Kidney (tissue), 14 donors: ENCODE measurements around the gene CPED1. TPM values are rescaled to one million over a fixed set of nuclear protein-coding genes. Genes with fewer than 3 reads are reported as not detected.

Experiments
- DNase-seq, 5 donors: peaks; one replicate each; pipeline ENCODE4 v3.0.0-alpha.2; 2013 to 2020
- FAIRE-seq: peaks from 2 replicates; lab custom pipeline; 2012; peaks lifted over from hg19 to GRCh38; lab: Jason Lieb, UNC
- H3K27ac ChIP-seq, 2 donors: one replicate each; pipeline ENCODE4 v1.7.0; 2013; ENCODE audit warnings: low read depth in 2 of 2, low read length in 2 of 2, inconsistent platforms in 1 of 2
- H3K27me3 ChIP-seq: one replicate; pipeline ENCODE4 v1.7.1; 2013; ENCODE audit warnings: low read length, inconsistent platforms; ENCODE audit not compliant: control insufficient read depth, insufficient read depth
- H3K36me3 ChIP-seq, 3 donors: one replicate each; pipeline versions ENCODE4 v1.7.0 to v1.7.1; 2013; ENCODE audit warnings: low read length in 3 of 3, control low read depth in 1 of 3, inconsistent platforms in 1 of 3; ENCODE audit not compliant: insufficient read depth in 3 of 3, control insufficient read depth in 2 of 3
- H3K4me1 ChIP-seq, 3 donors: one replicate each; pipeline versions ENCODE4 v1.7.0 to v1.7.1; 2013; ENCODE audit warnings: low read length in 3 of 3, inconsistent platforms in 1 of 3, low read depth in 1 of 3; ENCODE audit not compliant: control insufficient read depth in 2 of 3, insufficient read depth in 2 of 3
- H3K4me3 ChIP-seq, 3 donors: one replicate each; pipeline versions ENCODE4 v1.7.0 to v1.8.1; 2013; ENCODE audit warnings: low read length in 3 of 3, control low read depth in 1 of 3, inconsistent platforms in 1 of 3
- H3K9ac ChIP-seq, 3 donors: one replicate each; pipeline versions ENCODE4 v1.7.0 to v1.7.1; 2013; ENCODE audit warnings: low read length in 3 of 3, control low read depth in 1 of 3, inconsistent platforms in 1 of 3
- H3K9me3 ChIP-seq, 3 donors: one replicate each; pipeline versions ENCODE4 v1.7.0 to v1.7.1; 2013; ENCODE audit warnings: low read length in 3 of 3, control low read depth in 1 of 3, inconsistent platforms in 1 of 3; ENCODE audit not compliant: control insufficient read depth in 2 of 3, insufficient read depth in 1 of 3
- intact Hi-C: fragments of 100-400 bp; cut with DNase I; formaldehyde crosslinking; loops from one replicate; pipeline ENCODE4 v1.11.1; 2022
- polyA plus RNA-seq: library from polyadenylated mRNA; stranded (reverse); fragments of 350-450 nt; fragmentation: Illumina TruSeq; extraction: RNeasy Lipid Tissue Mini Kit (QIAGEN cat#74804); gene quantifications from one replicate; pipeline ENCODE4 v1.2.3, GENCODE V29; 2014; ENCODE audit warnings: low read depth, low replicate concordance; ENCODE audit not compliant: insufficient read depth
- total RNA-seq: library from RNA; stranded (reverse); fragmentation: NEBNext Ultra II Directional; extraction: Animal tissue kit (Norgen Biotek cat#: 25700); gene quantifications from one replicate; pipeline ENCODE4 v1.2.1, GENCODE V29; 2021
- TF ChIP-seq, protein P1 (sequence below): IDR thresholded peaks from 3 replicates; pipeline ENCODE4 v1.5.1; 2012; ENCODE audit warnings: mild to moderate bottlenecking, moderate library complexity, borderline replicate concordance; ENCODE audit not compliant: insufficient read depth; ENCODE audit errors: extremely low read depth
- donor health status: control.
- donor health status: control.
- donor health status: control.
- donor health status: control.
- donor health status: control.
- donor health status: DM: yes; HTN: yes; CAD: no.
- donor health status: Normal renal cell carcinoma (clear cell type).

The CPED1 gene
- total and polyA plus RNA-seq, 2 donors from 2014 or later, result 2.9 to 16.9 TPM

DNA sequence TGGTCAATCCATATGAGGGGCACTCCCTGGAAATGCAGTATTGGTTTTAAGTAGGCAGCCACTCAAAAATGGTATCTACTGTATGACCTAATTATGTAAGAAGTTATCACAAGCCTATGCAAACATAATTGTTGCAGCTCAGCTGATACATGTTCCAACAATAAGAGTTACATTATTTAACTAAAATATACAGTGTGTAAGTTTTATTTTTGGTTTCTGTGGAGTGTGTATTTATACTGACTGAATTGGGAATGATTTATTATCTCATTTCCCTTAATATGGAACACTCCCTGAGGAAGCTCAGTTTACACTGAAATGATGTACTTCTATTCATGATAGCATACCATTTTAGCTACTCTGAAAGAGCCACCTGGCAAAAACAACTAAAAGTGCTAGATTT lies 40.5 kb upstream of the CPED1 start:
- H3K36me3 ChIP-seq, result no peaks in the 10 kb centered on the region
- no peak overlapping the region for H3K27ac ChIP-seq
- no peak overlapping the region for H3K4me3 ChIP-seq
- no peaks in the 10 kb centered on the region for H3K9me3 ChIP-seq
- FAIRE-seq, result no peak
- intact Hi-C loops, result loop anchor here (10.0 kb wide), 1 partner anchor 143 kb away; no protein-coding TSS in a partner anchor
- H3K27me3 ChIP-seq, result no peaks in the 10 kb centered on the region
- no peak for DNase-seq
- TF ChIP-seq, protein P1, sequence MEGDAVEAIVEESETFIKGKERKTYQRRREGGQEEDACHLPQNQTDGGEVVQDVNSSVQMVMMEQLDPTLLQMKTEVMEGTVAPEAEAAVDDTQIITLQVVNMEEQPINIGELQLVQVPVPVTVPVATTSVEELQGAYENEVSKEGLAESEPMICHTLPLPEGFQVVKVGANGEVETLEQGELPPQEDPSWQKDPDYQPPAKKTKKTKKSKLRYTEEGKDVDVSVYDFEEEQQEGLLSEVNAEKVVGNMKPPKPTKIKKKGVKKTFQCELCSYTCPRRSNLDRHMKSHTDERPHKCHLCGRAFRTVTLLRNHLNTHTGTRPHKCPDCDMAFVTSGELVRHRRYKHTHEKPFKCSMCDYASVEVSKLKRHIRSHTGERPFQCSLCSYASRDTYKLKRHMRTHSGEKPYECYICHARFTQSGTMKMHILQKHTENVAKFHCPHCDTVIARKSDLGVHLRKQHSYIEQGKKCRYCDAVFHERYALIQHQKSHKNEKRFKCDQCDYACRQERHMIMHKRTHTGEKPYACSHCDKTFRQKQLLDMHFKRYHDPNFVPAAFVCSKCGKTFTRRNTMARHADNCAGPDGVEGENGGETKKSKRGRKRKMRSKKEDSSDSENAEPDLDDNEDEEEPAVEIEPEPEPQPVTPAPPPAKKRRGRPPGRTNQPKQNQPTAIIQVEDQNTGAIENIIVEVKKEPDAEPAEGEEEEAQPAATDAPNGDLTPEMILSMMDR, result no peak
- peaks cover 0 to 8% (median 5%) of the 10 kb centered on the region in 3 donors for H3K4me1 ChIP-seq
- H3K9ac ChIP-seq, result no peak overlapping the region

DNA sequence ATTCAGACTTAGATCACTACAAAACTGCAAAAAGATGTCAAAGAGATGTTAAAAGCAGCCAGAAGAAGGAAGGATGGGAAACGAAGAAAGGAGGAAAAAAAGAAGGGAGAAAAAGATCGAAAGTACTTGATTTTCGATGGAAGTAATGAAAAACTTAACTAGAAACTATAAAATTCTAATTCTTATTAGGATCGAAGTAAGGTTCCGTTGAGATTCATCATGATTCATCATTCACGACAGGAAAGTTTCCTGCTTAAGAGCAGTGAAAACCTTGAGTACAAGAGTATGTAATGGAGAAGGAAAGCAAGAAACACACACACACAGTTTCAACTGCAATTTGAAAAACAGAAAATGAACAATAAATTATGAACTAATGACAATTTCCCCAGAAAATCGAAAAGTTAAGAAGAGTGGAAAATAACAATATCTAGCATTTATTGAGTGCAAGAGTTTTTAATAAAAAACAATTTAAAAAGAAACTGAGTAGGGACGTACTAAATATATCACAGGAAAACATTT lies 39.1 kb upstream of the CPED1 start:
- no peaks in the 10 kb centered on the region for H3K27me3 ChIP-seq
- H3K36me3 ChIP-seq, result peaks cover 0 to 9% (median 3%) of the 10 kb centered on the region in 3 donors
- TF ChIP-seq, protein P1, result no peak
- peak overlapping the region; percentile 82 to 96 (median 87) for H3K4me3 ChIP-seq
- peak in 1 of 5 donors; percentile 55 for DNase-seq
- intact Hi-C loops, result loop anchor here (10.0 kb wide), 1 partner anchor 145 kb away; no protein-coding TSS in a partner anchor
- H3K9ac ChIP-seq, result peak overlapping the region in 1 of 3 donors; percentile 82
- no peaks in the 10 kb centered on the region for H3K9me3 ChIP-seq
- peaks cover 0 to 8% (median 5%) of the 10 kb centered on the region in 3 donors for H3K4me1 ChIP-seq
- no peak overlapping the region for H3K27ac ChIP-seq
- no peak for FAIRE-seq

DNA sequence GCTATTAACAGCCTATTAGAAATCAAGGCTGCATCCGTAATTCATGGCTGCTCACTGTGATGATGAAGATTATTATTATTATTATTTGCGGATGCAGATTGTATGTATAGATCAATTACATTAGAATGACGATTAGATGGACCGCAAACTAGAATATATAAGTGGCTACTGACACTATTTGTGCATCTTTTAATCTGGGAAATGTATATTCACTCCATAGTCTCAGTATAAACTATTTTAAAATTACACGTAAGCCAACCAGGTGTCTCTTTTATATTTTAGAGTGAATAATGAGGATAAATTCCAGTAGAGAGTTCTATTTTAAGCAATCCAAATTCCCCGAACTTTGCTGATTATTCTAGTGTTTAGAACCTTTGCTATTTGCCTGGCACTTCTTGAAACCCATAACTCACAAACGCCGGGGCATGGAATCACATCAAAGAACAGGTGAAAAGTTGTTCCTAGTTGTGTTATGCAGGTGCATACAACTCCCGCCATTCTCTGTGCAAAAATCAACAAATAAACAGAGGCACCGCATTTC lies 38.4 kb upstream of the CPED1 start:
- peak overlapping the region in 2 of 3 donors; percentile 70 to 82 for H3K9ac ChIP-seq
- no peak for FAIRE-seq

More for the DNA sequence above, 38.4 kb upstream of the CPED1 start:
- no peaks in the 10 kb centered on the region for H3K27me3 ChIP-seq
- peaks cover 0 to 13% (median 3%) of the 10 kb centered on the region in 3 donors for H3K36me3 ChIP-seq
- peaks cover 0 to 8% (median 5%) of the 10 kb centered on the region in 3 donors for H3K4me1 ChIP-seq
- intact Hi-C loops, result loop anchor here (10.0 kb wide), 1 partner anchor 145 kb away; no protein-coding TSS in a partner anchor
- TF ChIP-seq, protein P1, result no peak
- H3K4me3 ChIP-seq, result peak overlapping the region; percentile 82 to 96 (median 87)
- H3K9me3 ChIP-seq, result no peaks in the 10 kb centered on the region
- no peak for DNase-seq
- H3K27ac ChIP-seq, result no peak overlapping the region
